Measurements from ENCODE around the gene MTERF4.
"Not testable (repeated sequence)": the region's sequence is repeated elsewhere in the genome, so short reads cannot be mapped to it uniquely, and the experiment has no call there.

Gene MTERF4

GRCh38 chr2:241110089-241110606, 8.1 kb upstream of the MTERF4 start:
- no peak for DNase-seq

DNA sequence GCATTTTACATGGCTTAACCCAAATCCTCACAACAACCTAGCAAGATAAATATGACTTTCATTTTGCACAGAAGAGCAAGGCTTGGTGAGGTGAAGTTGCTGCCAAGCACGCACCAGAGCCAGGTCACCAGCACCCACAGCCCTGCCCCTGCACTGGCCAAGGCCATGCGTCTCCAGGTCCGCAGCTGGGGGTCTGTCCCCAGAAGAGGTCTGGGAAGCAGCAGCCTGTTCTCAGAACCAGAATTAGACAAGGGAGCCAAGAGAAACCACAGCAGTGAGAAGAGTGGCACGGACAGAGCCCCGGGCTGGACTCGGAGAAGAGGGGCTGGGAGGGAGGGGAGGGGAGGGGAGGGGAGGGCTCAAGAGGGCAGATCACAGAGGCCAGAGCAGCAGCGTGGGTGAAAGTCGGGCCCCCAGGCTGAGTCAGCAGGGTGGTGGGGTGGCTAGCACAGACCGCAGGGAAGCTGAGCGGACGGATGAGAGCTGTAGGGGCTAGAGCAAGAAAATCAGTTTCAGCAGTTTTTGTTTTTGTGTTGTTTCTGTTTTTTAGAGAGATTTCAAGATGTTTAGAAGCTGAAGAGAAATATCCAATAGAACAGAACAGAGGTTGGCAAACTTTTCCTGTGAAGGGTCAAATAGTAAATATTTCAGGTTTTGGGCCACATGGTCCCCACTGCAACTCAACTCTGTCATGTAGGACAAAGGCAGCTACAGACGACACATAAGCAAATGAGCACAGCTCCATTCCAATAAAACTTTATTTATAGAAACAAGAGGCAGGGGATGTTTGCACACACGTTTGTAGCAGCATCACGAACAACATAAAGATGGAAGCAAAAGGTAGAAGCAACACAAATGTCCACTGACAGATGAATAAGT, 7.4 kb upstream of the MTERF4 start:
- DNase-seq, result no peak

- no peak for DNase-seq
Measured at GRCh38 chr2:241108271-241109209, 6.5 kb upstream of the MTERF4 start.

- no peak for DNase-seq
Measured at GRCh38 chr2:241107031-241107783, 5.1 kb upstream of the MTERF4 start.

- DNase-seq, result no peak
Measured at GRCh38 chr2:241105641-241106040, 3.6 kb upstream of the MTERF4 start.

DNA sequence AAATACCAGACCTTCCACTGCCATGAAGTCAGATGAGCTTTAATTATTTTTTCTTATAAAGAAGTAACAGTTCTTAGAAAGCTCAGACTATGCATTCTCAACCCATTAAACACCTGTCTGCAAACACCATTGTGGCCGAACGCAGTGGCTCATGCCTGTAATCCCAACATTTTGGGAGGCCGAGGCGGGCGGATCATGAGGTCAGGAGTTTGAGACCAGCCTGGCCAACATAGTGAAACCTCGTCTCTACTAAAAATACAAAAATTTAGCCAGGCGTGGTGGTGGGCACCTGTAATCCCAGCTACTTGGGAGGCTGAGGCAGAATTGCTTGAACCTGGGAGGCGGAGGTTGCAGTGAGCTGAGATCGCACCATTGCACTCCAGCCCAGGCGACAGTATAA, 2.5 kb upstream of the MTERF4 start:
- not testable (repeated sequence) for DNase-seq

DNA sequence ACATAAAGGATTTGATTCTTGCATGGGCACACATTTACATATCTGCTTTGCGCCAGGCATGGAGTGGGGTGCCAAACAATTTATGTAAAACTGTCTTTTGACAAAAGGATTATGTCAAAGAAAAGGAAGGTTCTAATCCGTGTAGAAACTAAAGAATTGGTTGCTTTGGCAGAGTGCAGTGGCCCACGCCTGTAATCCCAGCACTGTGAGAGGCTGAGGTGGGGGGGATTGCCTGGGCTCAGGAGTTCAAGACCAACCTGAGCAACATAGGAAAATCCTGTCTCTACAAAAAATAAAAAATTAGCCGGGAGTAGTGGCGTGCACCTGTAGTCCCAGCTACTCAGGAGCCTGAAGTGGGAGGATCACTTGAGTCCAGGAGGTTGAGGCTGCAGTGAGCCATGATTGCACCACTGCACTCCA, 1.1 kb upstream of the MTERF4 start:
- no peak for DNase-seq

- DNase-seq, result no peak
Measured at GRCh38 chr2:241099246-241099645, 2.8 kb downstream of the MTERF4 start.

DNA sequence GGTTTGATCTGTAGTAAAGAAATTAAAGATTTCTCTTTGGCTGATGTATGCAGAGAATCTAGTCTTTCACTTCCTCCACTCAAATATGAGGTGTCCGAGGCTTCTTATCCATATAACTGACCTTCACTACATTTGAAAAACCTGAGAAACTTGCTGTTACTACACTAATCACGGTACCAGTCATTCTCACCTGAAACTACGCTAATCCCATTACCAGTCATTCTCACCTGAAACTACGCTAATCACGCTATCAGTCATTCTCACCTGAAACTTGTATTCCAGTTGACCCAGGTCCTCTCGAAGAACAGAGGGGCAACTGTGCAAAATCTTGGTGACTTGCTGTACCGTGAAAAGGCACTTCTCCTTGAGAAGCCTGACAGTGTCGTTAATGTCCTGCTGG, 5.1 kb downstream of the MTERF4 start:
- DNase-seq, result no peak

DNA sequence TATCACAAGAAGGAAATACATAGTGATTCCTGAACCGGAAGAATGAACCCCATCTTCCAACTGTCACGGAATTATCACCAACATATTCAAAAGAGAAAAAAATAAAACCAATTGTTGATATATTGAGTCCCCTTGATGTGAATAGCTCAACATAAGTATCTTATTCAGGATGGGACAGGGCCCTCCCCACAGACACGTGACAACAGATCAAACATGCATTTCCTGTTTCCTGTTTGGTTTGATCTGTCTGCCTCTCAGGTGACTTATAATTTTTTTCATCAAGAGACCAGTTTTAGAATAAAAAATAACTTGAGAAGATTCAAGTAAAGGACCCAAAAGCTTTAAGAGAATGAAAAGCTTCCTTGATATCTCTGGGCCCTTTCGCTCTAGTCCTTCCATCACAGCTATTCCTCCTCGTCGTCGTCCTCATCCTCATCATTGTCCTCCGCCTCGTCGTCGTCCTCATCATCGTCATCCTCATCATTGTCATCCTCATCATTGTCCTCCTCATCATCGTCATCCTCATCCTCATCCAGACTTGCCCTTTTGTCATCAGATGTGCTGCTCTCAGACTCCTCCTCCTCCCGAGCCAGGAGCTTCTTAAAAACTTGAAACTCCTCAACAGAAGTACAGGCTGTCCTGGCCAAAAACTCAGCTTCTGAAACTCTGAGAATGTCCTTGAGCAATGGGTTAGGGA, 6.3 kb downstream of the MTERF4 start:
- DNase-seq, result no peak

DNA sequence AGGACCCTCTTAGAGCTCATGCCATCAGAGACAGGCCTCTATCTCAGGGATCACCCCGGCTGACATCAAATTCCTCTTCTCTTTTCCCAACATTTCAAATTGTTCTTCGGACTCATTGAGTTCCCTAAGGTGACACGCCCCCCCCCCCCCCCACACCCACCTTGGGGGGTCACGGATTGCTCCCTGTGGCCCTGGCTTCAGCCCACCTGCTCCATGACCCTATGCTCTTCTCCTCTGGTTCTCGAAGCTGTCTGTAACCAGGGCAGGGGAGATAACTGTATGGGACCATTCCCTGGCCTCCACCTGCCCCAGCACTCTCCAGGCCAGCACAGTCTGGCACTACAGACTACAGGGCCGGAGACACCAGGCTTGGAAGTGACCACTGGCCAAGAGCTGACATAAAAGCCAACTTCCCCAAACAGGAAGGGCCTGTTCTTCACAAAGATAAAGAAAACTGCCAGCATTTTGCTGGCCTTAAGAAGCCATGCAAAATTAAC, 7.1 kb downstream of the MTERF4 start:
- no peak for DNase-seq

DNA sequence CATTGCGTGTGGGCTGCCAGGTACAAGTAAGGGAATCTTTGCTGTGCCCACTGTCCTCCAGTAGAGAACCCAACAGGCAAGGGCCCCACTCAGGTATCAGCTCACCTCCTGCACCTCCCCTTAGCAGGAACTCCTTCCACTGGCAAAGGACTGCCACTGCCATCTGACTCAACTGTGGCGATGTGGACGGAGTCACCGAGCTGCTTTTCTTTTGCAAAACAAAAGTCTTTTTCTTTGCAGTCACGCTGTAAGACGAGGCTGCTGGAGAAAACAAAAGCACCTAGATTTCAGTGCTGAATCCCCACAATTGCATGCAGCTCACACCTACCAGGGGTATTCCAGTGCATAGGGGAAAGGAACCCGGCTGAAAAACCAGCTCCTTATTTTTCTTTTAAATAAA, 7.9 kb downstream of the MTERF4 start:
- DNase-seq, result no peak

DNA sequence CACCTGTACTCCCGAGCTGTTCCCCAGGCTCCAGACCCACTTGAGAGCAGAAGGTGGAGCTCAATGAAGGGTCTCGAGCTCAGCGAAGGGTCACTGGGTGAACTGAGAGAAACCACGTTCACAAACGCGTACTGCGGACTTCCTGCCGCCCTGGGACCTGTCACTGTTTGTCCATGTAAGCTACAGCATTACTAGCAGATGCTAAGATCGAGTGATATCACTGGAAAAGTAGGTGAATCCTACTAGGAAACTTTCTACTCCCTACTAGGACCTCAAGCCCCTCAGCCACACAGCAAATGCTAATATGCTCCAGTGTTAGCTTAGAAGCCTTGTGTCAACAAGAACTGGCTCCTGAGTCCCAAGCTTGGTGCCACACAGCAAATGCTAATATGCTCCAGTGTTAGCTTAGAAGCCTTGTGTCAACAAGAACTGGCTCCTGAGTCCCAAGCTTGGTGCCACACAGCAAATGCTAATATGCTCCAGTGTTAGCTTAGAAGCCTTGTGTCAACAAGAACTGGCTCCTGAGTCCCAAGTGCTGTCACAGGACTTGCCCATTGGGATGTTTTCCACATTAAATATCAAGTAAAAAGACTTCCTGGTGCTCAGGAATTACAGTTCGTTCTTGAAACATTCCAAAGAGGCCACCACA, 8.8 kb downstream of the MTERF4 start:
- DNase-seq, result not testable (repeated sequence)

GRCh38 chr2:241092677-241093076, 9.4 kb downstream of the MTERF4 start:
- no peak for DNase-seq

DNA sequence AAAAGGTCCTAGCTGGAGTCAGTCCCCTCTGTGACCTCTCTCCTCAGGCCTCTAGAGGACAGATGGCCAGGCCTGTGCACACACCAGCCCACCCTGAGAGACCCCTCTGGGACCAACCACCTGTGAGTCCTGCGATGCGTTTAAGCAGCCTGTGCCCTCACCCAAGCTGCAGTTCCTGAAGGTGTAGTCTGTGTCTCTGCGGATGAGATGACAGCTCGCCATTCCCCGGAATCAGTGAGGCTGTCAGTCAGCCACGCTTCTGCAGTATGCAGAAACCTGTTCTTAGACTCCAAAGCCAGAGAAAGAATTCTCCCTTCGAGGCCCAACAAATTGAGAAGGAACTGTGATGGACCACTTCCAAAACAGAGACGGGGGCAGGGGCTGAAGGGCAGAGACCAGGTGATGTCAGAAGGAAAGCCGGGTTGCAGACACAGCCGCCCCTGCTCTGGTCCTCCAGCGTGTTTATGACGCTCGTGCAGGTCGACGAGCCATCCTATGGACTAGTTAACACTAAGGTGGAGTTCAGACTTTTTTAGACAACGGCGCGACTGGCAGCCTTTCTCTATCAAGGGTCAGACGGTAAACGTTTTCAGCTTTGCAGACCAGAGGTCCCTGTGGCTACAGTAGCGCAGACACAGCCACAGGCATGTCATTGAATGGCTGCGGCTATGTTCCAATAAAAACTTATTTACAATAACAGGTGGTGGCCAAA, 10.2 kb downstream of the MTERF4 start:
- DNase-seq, result no peak

- DNase-seq, result no peak
Measured at GRCh38 chr2:241091201-241091600, 10.9 kb downstream of the MTERF4 start.

GRCh38 chr2:241088791-241089732, 13.0 kb downstream of the MTERF4 start:
- no peak for DNase-seq

DNA sequence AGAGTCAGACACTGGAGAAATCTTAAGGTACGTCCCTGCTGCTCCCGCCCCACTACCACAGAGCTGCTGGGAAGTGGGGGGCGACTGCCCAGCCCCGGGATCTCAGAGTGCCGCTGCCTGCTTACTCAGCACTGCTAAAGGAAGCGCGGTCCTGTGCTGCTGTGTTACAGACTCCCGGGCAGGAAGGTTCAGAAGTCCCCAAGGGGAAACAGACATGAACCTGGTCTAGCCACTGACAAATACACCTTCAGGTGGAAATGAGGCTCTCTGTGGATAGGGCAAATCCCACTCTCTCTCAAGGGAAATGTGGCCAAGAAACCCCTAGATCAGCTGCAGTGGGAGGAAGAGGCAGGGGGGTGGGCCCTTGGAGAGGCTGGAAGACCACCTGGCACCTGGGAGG, 13.7 kb downstream of the MTERF4 start:
- no peak for DNase-seq

GRCh38 chr2:241087420-241088268, 14.4 kb downstream of the MTERF4 start:
- no peak for DNase-seq
